COLO668 (cell line): ENCODE data around the gene CD200R1.

Source experiments
- DNase-seq: peaks from one replicate; lab custom pipeline; 2025; ENCODE audit not compliant: unreplicated experiment; lab: John Stamatoyannopoulos, UW

The CD200R1 gene

DNA sequence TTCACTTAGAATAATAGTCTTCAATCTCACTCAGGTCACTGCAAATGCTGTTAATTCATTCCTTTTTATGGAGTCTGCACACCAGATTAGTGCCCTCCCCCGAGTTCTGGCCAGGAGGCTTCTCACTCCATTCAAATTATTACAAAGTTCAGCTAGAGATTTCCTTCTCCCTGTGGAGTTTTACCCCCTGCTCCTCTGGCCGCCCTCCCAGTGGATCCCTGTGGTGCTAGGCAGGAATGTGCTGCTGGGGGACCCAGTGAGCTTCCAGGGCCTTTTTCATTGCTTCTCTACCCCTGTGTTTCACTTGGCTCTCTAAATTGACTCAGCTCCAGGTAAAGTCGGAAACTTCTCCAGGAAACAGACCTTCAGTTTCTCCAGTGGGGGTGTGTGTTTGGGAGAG, 85.5 kb downstream of the CD200R1 start:
- DNase-seq, result no peak

DNA sequence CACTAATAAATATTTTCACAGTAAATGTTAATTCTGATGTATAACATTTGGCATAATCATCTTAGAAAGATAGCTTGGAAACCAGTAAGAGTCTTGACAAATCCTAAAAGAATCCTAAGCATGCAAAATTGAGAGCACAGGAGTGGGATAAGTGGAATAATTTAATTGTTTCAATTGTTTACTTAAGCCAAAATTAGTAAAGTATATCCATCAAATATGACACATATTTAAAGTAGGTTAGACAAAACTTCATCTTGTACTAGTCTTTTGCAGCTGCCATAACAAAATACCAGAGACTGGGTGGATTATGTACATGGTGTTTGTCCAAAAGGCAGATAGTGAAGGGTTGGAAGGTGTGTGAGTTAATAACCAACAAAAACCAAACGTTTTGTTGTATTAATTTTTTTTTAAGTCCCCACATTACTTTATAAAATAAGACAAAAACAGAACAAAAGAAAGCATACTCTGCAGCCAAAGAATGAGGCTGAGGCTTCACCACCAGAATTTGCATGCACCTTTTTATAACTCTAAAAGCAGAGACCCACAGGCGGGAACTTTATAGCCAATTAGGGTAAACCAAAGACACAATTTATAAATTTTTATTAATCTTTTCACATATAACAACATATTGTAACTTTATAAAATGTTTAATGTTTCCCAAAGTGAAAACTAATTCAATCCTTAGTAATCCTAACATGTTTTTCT, 86.4 kb downstream of the CD200R1 start:
- DNase-seq, result no peak

DNA sequence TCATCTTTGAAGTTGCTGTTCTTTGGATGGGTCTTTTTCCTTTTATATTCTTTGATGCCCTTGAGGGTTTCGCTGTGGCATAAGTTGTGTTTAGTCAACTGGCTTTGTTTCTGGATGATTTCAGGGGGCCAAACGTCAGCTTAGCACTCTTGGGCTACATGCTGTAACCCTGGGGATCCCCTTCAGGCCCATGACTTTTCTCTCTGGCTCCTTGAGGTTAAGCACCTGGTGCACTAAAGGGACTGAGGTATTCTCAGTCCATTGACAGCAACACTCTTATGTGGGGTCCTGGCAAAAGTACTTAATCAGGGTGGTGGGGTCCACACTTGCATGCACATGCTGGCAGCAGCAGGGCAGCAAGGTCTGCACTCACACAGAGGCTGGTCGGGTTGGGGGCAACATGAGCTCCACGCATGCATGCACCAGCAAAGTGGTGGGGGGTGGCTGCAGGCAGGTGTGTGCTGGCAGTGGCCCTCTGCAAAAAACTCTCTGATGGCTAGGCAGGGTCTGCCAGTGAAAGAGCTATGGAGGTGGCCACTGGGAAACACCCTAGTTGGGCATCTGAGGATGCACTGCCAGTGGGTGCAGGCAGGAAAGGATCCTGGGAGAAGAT, 90.1 kb downstream of the CD200R1 start:
- no peak for DNase-seq

DNA sequence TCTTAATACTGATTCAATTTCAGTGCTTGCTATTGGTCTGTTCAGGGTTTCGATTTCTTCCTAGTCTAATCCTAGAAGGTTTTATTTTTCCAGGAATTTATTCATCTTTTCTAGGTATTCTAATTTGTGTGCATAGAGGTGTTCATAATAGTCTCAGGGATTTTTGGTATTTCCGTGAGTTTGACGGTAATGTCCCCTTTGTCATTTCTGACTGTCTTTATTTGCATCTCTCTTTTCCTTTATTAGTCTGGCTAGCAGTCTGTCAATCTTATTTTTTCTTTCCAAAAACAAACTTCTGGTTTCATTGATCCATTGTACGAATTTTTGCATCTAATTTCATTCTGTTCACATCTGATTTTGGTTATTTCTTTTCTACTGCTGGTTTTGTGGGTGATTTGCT, 93.0 kb downstream of the CD200R1 start:
- DNase-seq, result no peak

DNA sequence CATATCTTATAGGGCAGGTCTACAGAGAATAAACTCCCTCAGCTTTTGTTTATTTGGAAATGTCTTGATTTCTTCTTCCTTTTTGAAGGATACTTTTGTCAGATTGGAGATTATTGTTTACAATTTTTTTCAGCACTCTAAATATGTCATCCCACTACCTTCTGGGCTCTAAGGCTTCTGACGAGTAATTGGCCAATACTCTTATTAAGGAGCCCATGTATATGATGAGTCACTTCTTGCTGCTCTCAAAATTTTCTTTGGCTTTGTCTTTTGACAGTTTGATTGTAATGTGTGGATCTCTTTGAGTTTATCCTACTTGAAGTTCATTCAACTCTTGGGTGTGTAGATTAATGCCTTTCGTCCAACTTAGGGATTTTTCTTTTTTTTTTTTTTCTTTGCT, 99.3 kb downstream of the CD200R1 start:
- no peak for DNase-seq

DNA sequence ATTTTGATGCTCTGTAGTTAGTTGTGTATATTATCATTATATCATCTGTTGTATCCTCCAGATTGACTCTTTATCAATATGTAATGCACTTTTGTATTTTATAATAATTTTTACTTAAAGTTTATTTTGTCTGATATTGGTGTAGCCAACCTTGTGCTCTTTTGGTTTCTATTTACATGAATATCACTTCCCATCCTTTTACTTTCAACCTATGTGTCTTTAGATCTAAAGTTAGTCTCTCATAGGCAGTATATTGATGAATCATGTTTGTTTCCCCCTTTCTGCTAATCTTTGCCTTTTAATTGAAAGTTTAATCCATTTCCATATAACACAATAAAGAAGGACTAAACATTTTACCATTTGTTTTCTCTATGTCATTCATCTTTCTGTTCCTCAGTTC, 100.2 kb downstream of the CD200R1 start:
- no peak for DNase-seq

DNA sequence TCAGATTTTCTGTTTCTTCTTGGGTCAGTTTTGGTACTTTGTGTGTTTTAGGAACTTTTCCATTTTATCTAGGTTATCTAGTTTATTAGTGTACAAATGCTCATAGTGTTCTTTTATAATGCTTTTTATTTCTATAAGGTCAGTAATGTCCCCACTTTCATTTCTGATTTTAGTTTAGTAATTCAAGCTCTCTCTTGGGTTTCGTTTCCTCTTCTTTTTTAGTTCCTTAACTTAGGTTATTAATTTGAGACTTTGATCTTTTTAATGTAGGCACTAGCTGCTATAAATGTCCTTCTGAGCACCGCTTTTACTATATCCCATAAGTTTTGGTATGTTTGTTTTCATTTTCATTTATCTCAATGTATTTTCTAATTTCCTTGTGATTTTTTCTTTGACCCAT, 101.3 kb downstream of the CD200R1 start:
- no peak for DNase-seq

DNA sequence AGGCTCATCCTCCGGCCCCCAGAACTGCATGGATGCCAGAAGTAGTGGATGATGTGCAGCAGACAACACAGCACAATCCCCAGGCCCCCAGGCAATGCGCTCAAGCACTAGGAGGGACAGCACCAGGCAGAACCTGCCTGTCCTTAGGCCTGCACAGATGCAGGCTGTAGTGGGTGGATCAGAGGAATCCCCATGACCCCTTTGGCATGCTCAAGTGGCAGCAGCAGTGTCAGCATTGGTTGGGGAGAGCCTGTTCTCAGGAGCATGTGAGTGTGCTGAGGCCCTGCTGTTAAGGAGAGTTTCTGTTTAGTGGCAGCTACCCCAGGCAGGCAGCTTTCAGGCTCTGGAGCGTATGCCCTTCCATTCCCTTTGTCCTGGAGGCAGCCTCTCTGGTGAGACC, 103.2 kb downstream of the CD200R1 start:
- no peak for DNase-seq
